Upper lobe of left lung (tissue), 4 donors: ENCODE data around the gene PLXNA4.

Experiments
- POLR2A ChIP-seq, 4 donors: fragments of 450-650 bp; IDR thresholded peaks; one replicate each; pipeline ENCODE4 v1.5.1; 2016 to 2017; ENCODE audit warnings: antibody characterized with exemption in 4 of 4, mild to moderate bottlenecking in 2 of 4
- POLR2AphosphoS5 ChIP-seq, 2 donors: sonication (generic); formaldehyde crosslinking; IDR thresholded peaks; one replicate each; pipeline ENCODE4 v1.5.1; 2017; ENCODE audit warnings: antibody characterized with exemption in 2 of 2
- TF ChIP-seq, protein P1 (sequence below), 6 experiments: fragments of 450-650 bp in 4 of 6; fragments of 200-600 bp in 2 of 6; sonication (generic) in 2 of 6; IDR thresholded peaks; one replicate each; pipeline ENCODE4 v1.5.1; 2016 to 2019; ENCODE audit warnings: antibody characterized with exemption in 6 of 6

- TF ChIP-seq, protein P1, sequence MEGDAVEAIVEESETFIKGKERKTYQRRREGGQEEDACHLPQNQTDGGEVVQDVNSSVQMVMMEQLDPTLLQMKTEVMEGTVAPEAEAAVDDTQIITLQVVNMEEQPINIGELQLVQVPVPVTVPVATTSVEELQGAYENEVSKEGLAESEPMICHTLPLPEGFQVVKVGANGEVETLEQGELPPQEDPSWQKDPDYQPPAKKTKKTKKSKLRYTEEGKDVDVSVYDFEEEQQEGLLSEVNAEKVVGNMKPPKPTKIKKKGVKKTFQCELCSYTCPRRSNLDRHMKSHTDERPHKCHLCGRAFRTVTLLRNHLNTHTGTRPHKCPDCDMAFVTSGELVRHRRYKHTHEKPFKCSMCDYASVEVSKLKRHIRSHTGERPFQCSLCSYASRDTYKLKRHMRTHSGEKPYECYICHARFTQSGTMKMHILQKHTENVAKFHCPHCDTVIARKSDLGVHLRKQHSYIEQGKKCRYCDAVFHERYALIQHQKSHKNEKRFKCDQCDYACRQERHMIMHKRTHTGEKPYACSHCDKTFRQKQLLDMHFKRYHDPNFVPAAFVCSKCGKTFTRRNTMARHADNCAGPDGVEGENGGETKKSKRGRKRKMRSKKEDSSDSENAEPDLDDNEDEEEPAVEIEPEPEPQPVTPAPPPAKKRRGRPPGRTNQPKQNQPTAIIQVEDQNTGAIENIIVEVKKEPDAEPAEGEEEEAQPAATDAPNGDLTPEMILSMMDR (IDR thresholded peaks at IDR 0.05): no peak
- TF ChIP-seq POLR2AphosphoS5 (IDR thresholded peaks at IDR 0.05) (no peak), POLR2A (IDR thresholded peaks at IDR 0.05) (no peak)
These were observed 348.0 kb downstream of the PLXNA4 start for GRCh38 chr7:132228240-132228639.
